GM12878 (cell line): Measurements from ENCODE around the gene CD79A. TPM values are rescaled to one million over a fixed set of nuclear protein-coding genes. Genes with fewer than 3 reads are reported as not detected.

Experiments used
- BACH1 ChIP-seq: fragments of 450-650 bp; IDR thresholded peaks from 2 replicates; pipeline ENCODE4 v1.6.1; 2017; ENCODE audit warnings: mild to moderate bottlenecking, borderline replicate concordance
- CHD1 ChIP-seq: IDR thresholded peaks from 2 replicates; pipeline ENCODE4 v1.6.1; 2012; ENCODE audit warnings: low read depth, low read length, improper control_type of control experiment
- EP300 ChIP-seq, 2 experiments: fragments of 150-350 bp in 1 of 2; IDR thresholded peaks; 2 replicates each; pipeline ENCODE4 v1.6.1; 2011 to 2012; ENCODE audit warnings: low read depth in 2 of 2, low read length in 2 of 2, borderline replicate concordance in 1 of 2, improper control_type of control experiment in 1 of 2, inconsistent platforms in 1 of 2; ENCODE audit not compliant: control insufficient read depth in 1 of 2
- HCFC1 ChIP-seq: fragments of 150-350 bp; IDR thresholded peaks from 2 replicates; pipeline ENCODE4 v1.6.1; 2014; ENCODE audit warnings: low read length
- SRF ChIP-seq, 2 experiments: IDR thresholded peaks; 2 replicates each; pipeline ENCODE4 v1.6.1; 2011; ENCODE audit warnings: low read depth in 2 of 2, low read length in 2 of 2, mild to moderate bottlenecking in 1 of 2, moderate library complexity in 1 of 2
- TAF1 ChIP-seq: IDR thresholded peaks from 2 replicates; pipeline ENCODE4 v1.6.1; 2011; ENCODE audit warnings: mild to moderate bottlenecking, low read depth, low read length, borderline replicate concordance
- polyA plus RNA-seq, 11 experiments: library from polyadenylated mRNA; depleted of rRNA in 4 of 11; unstranded in 6 of 11; stranded (reverse) in 5 of 11; fragments of >200 nt; fragmentation: Nextera tagmentation in 4 of 11; fragmentation: Illumina TruSeq in 1 of 11; extraction: Ambion mirVana in 4 of 11; extraction: Trizol in 1 of 11; gene quantifications; 1 replicate in 1 of 11; 2 replicates in 10 of 11; pipeline versions ENCODE4 v1.2.1 to v1.2.3, GENCODE V29; 2011 to 2016; ENCODE audit warnings: inconsistent platforms in 2 of 11, missing spikeins in 2 of 11, low read depth in 1 of 11
- total RNA-seq, 4 experiments: library from RNA; depleted of rRNA in 3 of 4; stranded (reverse); fragments of >200 nt in 3 of 4; fragmentation: Illumina TruSeq in 1 of 4; extraction: Trizol in 1 of 4; gene quantifications; 2 replicates each; pipeline versions ENCODE4 v1.2.1 to v1.2.3, GENCODE V29; 2013 to 2021
- TF ChIP-seq, protein P1 (sequence below), 3 experiments: IDR thresholded peaks in 2 of 3; conservative IDR thresholded peaks in 1 of 3; 2 replicates each; pipeline ENCODE4 v1.5.1; 2011; ENCODE audit warnings: low read depth in 3 of 3, low read length in 3 of 3, mild to moderate bottlenecking in 3 of 3, control low read depth in 2 of 3, moderate library complexity in 2 of 3, inconsistent platforms in 1 of 3, mixed read lengths in 1 of 3; ENCODE audit not compliant: control insufficient read depth in 2 of 3, insufficient read depth in 1 of 3; ENCODE audit errors: extremely low read depth in 1 of 3
- TF ChIP-seq, protein P2 (sequence below): fragments of 450-650 bp; IDR thresholded peaks from 2 replicates; pipeline ENCODE4 v1.6.1; 2016; ENCODE audit warnings: mild to moderate bottlenecking
- TF ChIP-seq, protein P3 (sequence below): IDR thresholded peaks from 2 replicates; pipeline ENCODE4 v1.6.1; 2012; ENCODE audit warnings: improper control_type of control experiment, low read depth, low read length; ENCODE audit not compliant: insufficient replicate concordance
- TF ChIP-seq, protein P4 (sequence below): fragments of 450-650 bp; IDR thresholded peaks from 2 replicates; pipeline ENCODE4 v1.6.1; 2016; ENCODE audit warnings: mild to moderate bottlenecking

Gene CD79A
- total and polyA plus RNA-seq, 10 of the 15 experiments (the other 5 are each of a cell fraction or from before 2014, with no cell fraction given): 38.8 to 414 (median 282) TPM

DNA sequence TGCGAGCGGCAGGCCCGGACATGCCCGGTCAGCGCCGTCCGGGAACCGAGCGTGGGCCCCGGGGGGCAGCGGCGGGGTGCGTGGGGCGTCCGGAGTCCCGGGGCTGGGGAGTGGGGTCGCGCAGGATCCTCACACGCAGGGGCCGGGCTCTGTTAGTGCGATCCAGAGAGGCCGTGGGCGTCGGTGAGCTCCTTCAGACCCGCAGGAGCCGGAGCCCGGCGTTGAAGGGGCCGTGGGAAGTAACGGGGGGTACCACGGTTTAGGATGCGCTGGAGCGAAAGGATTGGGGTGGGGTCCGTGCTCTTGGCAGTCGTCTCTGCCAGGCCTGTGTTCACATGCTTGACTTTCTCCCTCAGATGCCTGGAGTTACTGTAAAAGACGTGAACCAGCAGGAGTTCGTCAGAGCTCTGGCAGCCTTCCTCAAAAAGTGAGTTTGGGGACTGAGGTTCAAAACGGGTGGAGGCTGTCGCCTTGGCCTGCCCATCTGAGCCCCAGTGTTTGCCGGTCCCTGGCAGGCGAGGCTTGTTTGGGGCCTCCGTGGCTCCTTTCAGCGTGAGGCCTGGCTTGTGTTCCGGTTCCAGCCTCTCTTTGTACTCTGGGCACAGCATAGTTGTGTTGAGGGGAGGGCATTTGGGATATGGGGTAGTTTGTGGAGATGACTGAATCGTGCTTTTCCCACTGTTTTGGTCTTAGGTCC, 16.5 kb upstream of the CD79A start (continued):
- peak; percentile 8; the same call in 1 of the 2 replicates for TF ChIP-seq BACH1
- TF ChIP-seq, protein P1, sequence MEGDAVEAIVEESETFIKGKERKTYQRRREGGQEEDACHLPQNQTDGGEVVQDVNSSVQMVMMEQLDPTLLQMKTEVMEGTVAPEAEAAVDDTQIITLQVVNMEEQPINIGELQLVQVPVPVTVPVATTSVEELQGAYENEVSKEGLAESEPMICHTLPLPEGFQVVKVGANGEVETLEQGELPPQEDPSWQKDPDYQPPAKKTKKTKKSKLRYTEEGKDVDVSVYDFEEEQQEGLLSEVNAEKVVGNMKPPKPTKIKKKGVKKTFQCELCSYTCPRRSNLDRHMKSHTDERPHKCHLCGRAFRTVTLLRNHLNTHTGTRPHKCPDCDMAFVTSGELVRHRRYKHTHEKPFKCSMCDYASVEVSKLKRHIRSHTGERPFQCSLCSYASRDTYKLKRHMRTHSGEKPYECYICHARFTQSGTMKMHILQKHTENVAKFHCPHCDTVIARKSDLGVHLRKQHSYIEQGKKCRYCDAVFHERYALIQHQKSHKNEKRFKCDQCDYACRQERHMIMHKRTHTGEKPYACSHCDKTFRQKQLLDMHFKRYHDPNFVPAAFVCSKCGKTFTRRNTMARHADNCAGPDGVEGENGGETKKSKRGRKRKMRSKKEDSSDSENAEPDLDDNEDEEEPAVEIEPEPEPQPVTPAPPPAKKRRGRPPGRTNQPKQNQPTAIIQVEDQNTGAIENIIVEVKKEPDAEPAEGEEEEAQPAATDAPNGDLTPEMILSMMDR (IDR thresholded peaks at IDR 0.05 in 2 of 3, conservative IDR thresholded peaks at IDR 0.05 in 1 of 3; ENCODE audit: control insufficient read depth in 2 of 3, extremely low read depth in 1 of 3, insufficient read depth in 1 of 3, low read depth in 3 of 3, low read length in 3 of 3): no peak
- no peak for TF ChIP-seq SRF (IDR thresholded peaks at IDR 0.05; ENCODE audit: low read depth in 2 of 2, low read length in 2 of 2)
- TF ChIP-seq, protein P2, sequence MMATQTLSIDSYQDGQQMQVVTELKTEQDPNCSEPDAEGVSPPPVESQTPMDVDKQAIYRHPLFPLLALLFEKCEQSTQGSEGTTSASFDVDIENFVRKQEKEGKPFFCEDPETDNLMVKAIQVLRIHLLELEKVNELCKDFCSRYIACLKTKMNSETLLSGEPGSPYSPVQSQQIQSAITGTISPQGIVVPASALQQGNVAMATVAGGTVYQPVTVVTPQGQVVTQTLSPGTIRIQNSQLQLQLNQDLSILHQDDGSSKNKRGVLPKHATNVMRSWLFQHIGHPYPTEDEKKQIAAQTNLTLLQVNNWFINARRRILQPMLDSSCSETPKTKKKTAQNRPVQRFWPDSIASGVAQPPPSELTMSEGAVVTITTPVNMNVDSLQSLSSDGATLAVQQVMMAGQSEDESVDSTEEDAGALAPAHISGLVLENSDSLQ: no peak
- peak; percentile 92; the same call in 1 of the 2 replicates for TF ChIP-seq CHD1
- peak; percentile 31; the same call in 1 of the 2 replicates for TF ChIP-seq TAF1
- TF ChIP-seq, protein P3, sequence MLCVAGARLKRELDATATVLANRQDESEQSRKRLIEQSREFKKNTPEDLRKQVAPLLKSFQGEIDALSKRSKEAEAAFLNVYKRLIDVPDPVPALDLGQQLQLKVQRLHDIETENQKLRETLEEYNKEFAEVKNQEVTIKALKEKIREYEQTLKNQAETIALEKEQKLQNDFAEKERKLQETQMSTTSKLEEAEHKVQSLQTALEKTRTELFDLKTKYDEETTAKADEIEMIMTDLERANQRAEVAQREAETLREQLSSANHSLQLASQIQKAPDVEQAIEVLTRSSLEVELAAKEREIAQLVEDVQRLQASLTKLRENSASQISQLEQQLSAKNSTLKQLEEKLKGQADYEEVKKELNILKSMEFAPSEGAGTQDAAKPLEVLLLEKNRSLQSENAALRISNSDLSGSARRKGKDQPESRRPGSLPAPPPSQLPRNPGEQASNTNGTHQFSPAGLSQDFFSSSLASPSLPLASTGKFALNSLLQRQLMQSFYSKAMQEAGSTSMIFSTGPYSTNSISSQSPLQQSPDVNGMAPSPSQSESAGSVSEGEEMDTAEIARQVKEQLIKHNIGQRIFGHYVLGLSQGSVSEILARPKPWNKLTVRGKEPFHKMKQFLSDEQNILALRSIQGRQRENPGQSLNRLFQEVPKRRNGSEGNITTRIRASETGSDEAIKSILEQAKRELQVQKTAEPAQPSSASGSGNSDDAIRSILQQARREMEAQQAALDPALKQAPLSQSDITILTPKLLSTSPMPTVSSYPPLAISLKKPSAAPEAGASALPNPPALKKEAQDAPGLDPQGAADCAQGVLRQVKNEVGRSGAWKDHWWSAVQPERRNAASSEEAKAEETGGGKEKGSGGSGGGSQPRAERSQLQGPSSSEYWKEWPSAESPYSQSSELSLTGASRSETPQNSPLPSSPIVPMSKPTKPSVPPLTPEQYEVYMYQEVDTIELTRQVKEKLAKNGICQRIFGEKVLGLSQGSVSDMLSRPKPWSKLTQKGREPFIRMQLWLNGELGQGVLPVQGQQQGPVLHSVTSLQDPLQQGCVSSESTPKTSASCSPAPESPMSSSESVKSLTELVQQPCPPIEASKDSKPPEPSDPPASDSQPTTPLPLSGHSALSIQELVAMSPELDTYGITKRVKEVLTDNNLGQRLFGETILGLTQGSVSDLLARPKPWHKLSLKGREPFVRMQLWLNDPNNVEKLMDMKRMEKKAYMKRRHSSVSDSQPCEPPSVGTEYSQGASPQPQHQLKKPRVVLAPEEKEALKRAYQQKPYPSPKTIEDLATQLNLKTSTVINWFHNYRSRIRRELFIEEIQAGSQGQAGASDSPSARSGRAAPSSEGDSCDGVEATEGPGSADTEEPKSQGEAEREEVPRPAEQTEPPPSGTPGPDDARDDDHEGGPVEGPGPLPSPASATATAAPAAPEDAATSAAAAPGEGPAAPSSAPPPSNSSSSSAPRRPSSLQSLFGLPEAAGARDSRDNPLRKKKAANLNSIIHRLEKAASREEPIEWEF: no peak
- no peak for TF ChIP-seq HCFC1
- TF ChIP-seq, protein P4, sequence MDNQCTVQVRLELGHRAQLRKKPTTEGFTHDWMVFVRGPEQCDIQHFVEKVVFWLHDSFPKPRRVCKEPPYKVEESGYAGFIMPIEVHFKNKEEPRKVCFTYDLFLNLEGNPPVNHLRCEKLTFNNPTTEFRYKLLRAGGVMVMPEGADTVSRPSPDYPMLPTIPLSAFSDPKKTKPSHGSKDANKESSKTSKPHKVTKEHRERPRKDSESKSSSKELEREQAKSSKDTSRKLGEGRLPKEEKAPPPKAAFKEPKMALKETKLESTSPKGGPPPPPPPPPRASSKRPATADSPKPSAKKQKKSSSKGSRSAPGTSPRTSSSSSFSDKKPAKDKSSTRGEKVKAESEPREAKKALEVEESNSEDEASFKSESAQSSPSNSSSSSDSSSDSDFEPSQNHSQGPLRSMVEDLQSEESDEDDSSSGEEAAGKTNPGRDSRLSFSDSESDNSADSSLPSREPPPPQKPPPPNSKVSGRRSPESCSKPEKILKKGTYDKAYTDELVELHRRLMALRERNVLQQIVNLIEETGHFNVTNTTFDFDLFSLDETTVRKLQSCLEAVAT: peak; percentile 69
- TF ChIP-seq EP300 (IDR thresholded peaks at IDR 0.05; ENCODE audit: borderline replicate concordance in 1 of 2, control insufficient read depth in 1 of 2, low read depth in 2 of 2, low read length in 2 of 2): no peak
